Fibroblast of peridontal ligament (primary cell): ENCODE data around the gene COL19A1.

Source experiments
- DNase-seq: peaks from one replicate; pipeline ENCODE4 v3.0.0-alpha.2; 2010; ENCODE audit errors: extremely low read depth

COL19A1 gene

DNA sequence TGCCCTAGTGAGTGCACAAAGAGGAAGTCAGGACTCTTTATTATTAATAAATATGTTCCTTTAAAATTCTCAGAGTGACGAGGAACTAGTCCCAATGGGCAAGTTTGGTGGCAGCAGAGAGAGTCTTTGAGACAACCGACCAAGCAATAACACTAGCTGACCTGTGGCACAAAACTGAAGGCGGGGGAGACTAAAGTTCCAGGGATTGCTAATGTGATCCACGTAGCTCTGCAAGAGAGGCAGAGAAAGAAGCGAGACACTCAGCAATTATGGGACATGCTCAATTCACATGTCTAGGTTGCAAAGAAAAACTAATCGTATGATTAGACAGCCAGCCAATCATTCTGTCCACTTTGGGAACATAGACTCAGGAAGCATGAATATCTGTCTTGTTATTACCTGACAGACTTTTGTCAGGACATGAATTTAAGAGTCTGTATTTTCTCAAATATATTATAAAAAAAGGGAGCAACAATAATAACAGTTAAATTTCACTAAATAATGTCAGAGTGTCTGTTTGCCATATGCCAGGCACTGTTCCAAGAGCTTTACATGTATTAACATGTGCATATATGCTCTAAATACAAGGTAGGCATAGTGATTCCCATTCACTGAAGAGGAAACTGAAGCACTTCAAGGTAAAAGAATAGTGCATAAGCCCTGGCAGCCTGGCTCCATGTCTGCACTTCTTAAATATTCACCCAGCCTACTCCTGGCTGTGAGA is 355.5 kb downstream of the COL19A1 start:
- DNase-seq = no peak

GRCh38 chr6:70222439-70222749 is 356.0 kb downstream of the COL19A1 start:
- no peak for DNase-seq

GRCh38 chr6:70225055-70225454 is 358.7 kb downstream of the COL19A1 start:
- no peak for DNase-seq

- DNase-seq = no peak
Observed at GRCh38 chr6:70231311-70231710, 365.0 kb downstream of the COL19A1 start.

GRCh38 chr6:70234561-70235236 is 368.3 kb downstream of the COL19A1 start:
- DNase-seq = no peak

DNA sequence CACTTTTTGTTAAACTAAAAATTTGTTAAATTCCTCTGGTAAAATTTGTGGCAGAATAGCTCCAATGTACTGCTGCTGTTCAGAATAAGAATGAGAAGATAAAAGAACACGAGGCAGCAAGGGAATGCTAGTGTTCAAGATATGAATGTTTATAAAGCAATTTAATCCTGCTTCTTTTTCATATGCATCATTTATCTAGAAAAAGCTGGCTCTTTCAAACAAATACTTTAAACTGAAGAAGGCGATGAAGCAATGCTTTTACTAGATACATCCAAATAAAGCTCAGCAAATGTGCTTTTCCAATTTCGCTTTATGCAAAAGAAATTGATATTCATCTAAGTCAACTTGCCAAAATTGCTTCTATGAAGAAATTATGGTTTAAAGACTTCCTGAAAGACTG is 370.0 kb downstream of the COL19A1 start:
- DNase-seq = no peak

DNA sequence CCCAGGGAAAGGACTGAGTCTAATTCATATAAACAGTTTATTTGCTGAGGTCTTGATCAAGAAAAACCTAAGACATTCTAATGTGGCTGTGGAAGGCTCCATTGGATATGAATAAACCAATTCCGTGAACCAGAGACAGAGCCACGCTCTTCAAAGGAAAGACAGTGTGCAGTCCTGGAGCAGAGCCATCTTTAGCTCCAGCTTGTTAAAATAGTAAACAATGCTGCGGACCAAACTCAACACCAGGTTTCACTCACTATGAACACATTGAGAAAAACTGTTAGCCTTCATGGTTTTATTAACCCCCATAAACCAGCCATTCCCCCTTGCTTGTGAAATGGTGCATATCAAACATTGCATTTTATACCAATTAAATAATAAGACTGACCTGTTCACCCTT is 374.7 kb downstream of the COL19A1 start:
- DNase-seq = no peak

- no peak for DNase-seq
Observed at GRCh38 chr6:70241991-70242420, 375.6 kb downstream of the COL19A1 start.

DNA sequence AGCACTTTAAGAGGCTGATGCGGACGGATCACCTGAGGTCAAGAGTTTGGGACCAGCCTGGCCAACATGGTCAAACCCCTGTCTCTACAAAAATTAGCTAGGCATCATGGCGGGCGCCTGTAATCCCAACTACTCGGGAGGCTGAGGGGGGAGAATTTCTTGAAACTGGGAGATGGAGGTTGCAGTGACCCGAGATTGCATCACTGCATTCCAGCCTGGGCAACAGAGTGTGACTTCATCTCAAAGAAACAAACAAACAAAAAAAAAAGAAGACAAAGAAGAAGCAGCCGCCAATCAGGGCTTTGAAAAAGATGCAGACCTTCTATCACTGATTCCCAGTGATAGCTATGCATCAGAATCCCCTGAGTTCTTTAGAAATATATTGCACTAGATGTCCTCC is 379.8 kb downstream of the COL19A1 start:
- no peak for DNase-seq

DNA sequence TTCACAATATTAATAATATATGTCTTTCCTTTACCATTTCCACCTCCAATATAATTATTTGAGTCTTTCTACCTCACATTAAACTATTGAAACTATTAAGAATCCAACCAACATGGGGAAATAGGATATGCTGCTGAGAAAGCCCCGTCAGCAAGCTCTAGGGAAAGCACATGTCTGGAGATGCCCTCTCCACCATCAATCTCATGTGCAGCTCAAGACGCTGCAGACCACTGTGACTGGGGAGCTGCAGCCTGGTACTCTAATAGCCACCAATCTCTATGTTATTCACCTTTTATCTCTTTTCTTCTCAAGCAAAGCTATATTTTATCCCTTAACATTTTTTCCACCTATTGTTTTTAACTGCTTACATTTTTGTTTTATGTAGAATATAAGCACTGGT is 386.2 kb downstream of the COL19A1 start:
- no peak for DNase-seq

GRCh38 chr6:70253923-70254322 is 387.6 kb downstream of the COL19A1 start:
- no peak for DNase-seq

- no peak for DNase-seq
Observed at GRCh38 chr6:70254784-70255183, 388.4 kb downstream of the COL19A1 start.

DNA sequence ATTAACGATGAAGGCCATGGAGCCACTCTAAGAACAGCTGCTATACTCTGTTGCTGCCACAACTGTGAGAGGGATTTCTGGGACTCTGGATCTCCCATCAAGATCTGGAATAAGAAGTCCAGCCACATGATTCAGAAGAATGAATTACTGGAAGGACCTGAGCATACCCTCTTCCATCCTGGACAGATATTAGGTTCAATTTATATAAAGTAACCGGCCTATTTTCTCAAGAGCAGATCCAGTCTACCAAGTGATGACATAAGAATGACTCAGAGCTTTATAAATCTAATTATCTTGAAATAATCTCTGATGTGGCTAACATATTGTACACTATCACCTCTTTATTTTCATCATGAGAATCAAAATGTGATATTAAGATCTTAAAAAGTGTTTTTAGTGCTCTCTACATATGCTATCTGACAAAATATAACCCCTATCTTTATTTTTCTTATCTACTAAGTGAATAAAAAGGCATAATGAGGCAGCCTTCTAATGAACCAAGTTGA is 391.5 kb downstream of the COL19A1 start:
- no peak for DNase-seq

DNA sequence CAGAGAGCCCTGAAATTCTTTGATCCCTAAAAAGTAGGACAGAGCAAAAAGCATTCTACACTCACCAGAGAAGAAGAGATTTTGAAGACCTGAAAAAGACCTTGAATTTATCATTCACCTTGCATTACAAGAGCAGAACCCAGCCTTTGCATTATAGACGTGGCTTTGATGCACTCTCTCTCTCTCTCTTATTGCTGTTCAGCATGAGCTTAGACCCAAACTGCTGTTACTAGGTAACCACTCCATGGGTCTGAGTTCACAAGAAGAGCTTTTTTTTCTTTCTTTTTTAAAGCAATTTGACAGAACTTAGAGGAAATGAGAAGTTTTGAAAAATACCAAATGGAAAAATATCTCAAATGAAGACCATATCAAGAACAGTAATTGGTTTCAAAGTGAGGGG is 392.1 kb downstream of the COL19A1 start:
- no peak for DNase-seq
